DMS 273 (cell line): ENCODE results near the gene MYO15B.
"Not testable (repeated sequence)": the region's sequence is repeated elsewhere in the genome, so short reads cannot be mapped to it uniquely, and the experiment has no call there.

ENCODE experiments used
- DNase-seq: peaks from one replicate; lab custom pipeline; 2025; ENCODE audit not compliant: unreplicated experiment; lab: John Stamatoyannopoulos, UW

MYO15B gene

GRCh38 chr17:75575728-75576127, 11.9 kb upstream of the MYO15B start:
- no peak for DNase-seq

GRCh38 chr17:75576661-75577060, 10.9 kb upstream of the MYO15B start:
- no peak for DNase-seq

GRCh38 chr17:75581121-75581725, 6.4 kb upstream of the MYO15B start:
- not testable (repeated sequence) for DNase-seq

- not testable (repeated sequence) for DNase-seq
These were observed 4.4 kb upstream of the MYO15B start for GRCh38 chr17:75583197-75583596.

GRCh38 chr17:75584849-75585175, 2.8 kb upstream of the MYO15B start:
- no peak for DNase-seq

GRCh38 chr17:75588596-75589011, 1.0 kb downstream of the MYO15B start:
- DNase-seq, result no peak

GRCh38 chr17:75589012-75589918, 1.7 kb downstream of the MYO15B start:
- DNase-seq, result peak; percentile 97

GRCh38 chr17:75589919-75590303, 2.3 kb downstream of the MYO15B start:
- peak; percentile 64 for DNase-seq

- DNase-seq, result no peak
These were observed 2.7 kb downstream of the MYO15B start for GRCh38 chr17:75590314-75590761.

- DNase-seq, result no peak
These were observed 3.5 kb downstream of the MYO15B start for GRCh38 chr17:75590849-75591721.

- no peak for DNase-seq
These were observed 4.2 kb downstream of the MYO15B start for GRCh38 chr17:75591722-75592302.

- no peak for DNase-seq
These were observed 4.9 kb downstream of the MYO15B start for GRCh38 chr17:75592348-75593020.

- DNase-seq, result not testable (repeated sequence)
These were observed 5.8 kb downstream of the MYO15B start for GRCh38 chr17:75593430-75593829.

GRCh38 chr17:75594499-75595283, 7.1 kb downstream of the MYO15B start:
- peak; percentile 70 for DNase-seq

- no peak for DNase-seq
These were observed 7.8 kb downstream of the MYO15B start for GRCh38 chr17:75595284-75595919.

- no peak for DNase-seq
These were observed 8.3 kb downstream of the MYO15B start for GRCh38 chr17:75595920-75596313.

- no peak for DNase-seq
These were observed 8.9 kb downstream of the MYO15B start for GRCh38 chr17:75596320-75597087.
